GM18907 (cell line): ENCODE results near the gene KRT77.
"Not testable (repeated sequence)": the region's sequence is repeated elsewhere in the genome, so short reads cannot be mapped to it uniquely, and the experiment has no call there.

Experiments used
- ATAC-seq: cut with Tn5 transposase; IDR thresholded peaks from one replicate; pipeline ENCODE4 v1.9.1; 2021; ENCODE audit warnings: mild to moderate bottlenecking, moderate library complexity; ENCODE audit not compliant: unreplicated experiment

KRT77 gene

DNA sequence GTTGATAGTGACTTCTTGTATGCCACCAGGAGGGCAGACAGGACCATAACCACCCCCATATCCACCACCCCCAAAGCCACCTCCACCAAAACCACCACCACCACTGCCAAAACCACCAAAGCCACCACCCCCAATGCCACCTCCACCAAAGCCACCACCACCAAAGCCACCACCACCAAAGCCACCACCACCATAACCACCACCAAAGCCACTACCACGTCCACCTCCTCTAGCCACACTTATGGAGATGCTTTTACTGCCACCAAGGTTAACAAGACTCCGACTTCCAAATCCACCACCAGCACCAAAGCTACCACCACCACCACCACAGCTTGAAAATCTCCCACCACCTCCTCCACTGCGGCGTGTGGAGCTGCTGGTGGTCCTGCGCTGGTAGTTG, 23.4 kb downstream of the KRT77 start:
- no peak for ATAC-seq

DNA sequence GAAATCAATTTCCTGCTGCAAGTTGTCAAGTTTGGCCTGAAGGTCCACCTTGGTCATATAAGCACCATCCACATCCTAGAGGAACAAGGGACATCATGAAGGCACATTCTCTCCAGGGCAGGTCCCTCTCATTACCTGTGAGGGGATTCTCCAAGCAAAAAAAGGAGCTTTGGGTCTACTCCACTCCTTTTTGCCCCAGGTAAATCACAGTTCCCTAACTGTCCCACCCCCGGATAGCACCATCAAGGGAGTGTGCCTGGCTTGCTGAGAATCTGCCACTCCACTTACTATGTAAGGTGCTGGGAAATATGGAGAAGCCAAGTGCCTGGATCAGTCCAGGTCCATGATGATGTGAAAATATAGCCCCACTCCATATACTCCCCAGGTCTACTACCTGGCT, 25.7 kb downstream of the KRT77 start:
- ATAC-seq, result no peak

DNA sequence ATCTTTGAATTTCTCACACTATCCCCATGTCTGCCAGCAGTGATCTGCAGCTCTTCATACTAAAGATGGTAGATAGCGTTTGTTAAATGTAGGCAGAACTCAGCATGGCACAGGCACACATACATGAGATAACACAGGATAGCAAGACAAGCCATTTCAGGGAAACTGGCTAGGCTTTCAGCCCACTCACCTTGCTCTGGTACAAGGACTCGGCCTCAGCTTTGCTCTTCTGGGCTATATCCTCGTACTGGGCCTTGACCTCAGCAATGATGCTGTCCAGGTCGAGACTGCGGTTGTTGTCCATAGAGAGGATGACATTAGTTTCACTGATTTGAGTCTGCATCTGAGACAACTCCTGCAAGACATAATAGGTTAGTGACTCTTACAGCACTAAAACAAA, 26.2 kb downstream of the KRT77 start:
- ATAC-seq, result no peak

DNA sequence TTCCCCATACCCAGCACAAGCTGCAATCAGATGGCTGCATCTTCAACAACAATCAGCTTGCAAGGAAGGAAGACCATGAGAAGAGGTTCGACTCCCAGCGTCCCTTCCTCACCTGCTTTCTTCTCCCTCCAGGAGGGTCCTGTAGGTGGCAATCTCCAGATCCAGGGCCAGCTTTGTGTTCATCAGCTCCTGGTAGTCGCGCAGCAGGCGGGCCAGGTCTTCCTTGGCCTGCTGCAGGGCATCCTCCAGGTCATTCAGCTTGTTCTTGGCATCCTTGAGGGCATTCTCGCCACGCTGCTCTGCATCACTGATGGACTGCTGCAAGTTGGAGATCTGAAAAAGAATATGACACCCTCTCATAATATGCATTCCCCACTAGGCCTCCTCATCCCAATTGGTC, 27.2 kb downstream of the KRT77 start:
- no peak for ATAC-seq

DNA sequence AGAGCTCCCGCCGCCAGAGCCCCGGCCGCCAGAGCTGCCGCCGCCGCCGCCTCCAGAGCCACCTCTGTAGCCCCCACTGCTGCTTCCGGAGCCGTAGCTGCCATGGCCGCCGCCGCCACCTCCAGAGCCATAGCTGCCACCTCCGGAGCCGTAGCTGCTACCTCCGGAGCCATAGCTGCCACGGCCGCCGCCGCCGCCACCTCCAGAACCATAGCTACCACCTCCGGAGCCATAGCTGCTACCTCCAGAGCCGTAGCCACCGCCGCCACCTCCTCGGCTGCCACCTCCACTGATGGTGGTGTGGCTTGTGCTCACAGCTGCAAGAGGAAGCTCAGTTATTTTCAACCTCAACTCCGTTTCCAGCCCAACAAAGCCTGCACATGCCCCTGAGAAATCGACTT, 28.0 kb downstream of the KRT77 start:
- ATAC-seq, result no peak

DNA sequence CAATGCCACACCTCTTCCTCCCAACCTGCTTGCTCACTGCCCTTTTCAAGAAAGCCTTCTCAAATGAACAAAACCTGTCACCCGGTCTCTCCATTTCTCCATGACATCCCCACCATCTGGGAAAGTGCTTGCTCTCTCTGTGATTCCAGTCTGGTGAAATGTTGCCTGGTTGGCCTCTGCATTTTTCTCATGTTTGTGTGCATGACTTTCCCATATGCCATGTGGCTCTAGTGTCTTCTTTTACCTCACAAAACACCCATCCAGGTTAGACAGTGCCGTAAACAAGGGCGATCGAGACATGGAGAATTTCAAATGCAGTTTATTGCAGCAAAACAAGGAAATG, 28.9 kb downstream of the KRT77 start:
- ATAC-seq, result no peak

DNA sequence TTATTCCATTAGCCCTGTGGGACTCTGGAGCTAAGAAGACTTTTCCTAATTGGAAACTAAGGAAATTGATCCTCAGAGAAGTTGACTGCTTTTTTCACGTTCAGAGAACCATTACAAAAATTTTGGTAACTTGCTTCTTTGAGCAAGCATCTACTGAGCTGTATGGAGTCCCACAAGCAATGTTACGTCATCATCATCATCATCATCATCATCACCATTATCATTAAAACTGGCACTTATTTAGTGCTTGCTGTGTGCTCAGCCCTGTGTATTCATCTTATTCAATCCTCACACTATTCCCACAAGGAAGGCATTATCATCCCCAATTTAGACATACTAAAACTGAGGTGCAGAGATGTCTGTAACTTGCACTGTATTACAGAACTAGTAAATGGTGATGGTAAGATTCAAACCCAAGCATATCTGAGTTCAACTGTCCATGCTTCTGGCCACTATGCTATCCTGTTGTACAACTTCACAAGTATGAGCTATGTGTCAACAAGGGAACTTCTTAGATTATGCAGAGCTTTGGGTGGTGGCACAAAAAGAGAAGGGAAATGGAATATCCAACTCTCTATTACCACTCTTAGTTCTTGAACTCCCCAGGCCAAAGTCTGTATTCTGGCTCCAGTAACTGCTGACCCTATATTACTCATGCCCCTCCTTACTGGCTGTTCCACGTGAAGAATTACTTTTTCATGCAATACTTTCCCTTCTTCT, 29.5 kb downstream of the KRT77 start:
- no peak for ATAC-seq

DNA sequence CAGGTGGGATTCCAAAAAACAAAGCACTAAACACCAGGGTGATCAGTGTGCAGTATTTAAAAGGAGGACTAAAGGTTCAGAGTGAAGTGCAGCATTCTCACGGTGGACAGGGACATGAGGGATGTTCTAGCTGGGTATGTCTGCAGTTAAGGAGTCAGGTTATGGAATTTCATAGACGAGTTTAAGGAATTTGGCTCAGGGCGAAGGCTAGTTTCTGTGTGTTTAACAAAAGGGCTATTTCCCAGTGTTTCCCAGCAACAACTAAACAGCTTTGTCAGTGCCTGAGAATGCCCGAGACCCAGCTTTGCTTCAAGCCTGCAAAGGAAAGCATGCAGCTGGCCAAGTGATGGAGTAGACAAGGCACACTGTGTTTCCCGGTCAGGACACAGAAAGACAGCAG, 30.1 kb downstream of the KRT77 start:
- no peak for ATAC-seq

DNA sequence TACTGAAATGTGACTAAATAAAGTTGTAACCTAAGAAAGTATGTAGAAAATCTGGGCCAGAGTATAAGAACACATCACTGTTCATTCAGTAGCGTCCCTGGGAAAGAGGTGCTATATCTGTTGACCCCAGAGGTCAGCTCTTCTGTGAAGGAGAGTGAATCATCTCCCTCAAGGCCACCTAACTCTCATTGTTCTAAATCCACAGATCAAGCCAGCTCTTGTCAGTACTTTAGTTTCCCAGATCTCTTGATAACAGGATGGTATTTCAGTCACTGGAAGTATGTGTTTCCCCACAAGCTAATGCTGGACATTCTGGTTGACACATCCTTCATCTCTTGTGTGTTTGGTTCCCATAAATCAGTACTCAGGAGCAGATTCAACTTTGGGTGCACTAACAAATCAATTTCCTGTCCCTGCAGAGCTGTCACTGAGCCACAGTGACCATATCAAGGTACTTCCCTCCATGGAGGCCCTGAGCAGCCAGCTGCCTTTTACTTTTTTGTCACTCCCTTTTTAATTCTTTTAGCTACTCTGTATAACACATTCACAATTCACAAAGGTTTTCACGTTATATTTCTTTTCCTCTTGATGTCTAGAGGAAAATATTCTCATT, 30.9 kb downstream of the KRT77 start:
- no peak for ATAC-seq

DNA sequence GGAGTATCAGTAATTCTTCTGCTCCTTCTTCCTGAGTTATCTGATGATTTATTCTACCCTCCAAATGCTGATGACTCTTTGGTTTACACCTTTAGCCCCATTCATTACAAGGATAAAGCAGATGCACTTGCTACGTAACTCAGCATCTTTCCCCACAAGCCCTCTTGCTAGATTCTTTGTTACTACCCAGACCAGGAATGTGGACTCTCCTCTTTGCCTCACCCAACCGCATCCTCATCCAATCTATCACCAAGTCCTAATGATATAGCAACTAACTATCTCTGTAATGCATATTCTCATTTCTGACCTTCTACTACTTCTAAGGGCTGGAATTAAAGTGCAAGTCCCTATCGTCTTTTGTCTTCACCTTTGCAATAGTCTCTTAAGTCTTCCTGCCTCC, 32.4 kb downstream of the KRT77 start:
- ATAC-seq, result no peak

DNA sequence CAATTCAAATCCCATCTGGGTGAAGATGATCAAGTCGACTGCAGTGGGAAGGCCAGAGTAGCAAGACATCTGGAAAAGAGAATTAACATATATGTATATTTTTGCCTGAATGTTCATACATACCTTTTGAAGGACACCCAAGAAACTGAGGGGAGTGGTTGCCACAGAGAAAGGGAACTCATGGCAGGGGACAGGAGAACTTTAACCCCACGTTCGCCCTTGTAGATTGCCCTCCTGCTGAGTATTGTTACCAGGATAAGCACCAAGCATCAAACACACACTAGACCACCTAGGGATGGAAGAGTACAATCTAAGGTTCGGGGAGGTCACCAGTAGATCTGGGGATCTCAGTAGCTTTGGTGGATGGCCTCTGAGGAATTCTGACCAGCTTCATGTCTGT, 32.8 kb downstream of the KRT77 start:
- no peak for ATAC-seq

DNA sequence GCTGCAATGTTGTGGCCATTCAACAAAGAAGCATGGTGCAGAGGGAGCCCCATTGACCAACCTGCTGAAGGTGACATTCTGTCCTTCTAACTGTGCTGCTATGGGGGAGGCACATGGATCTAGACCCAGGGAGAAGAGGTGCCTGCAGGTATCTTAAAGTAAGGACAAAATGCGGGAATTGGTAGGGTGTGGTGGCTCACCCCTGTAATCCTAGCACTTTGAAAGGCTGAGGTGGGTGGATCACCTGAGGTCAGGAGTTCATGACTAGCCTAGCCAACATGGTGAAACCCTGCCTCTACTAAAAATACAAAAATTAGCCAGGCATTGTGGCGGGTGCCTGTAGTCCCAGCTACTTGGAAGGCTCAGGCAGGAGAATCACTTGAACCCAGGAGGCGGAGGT, 33.4 kb downstream of the KRT77 start:
- not testable (repeated sequence) for ATAC-seq

DNA sequence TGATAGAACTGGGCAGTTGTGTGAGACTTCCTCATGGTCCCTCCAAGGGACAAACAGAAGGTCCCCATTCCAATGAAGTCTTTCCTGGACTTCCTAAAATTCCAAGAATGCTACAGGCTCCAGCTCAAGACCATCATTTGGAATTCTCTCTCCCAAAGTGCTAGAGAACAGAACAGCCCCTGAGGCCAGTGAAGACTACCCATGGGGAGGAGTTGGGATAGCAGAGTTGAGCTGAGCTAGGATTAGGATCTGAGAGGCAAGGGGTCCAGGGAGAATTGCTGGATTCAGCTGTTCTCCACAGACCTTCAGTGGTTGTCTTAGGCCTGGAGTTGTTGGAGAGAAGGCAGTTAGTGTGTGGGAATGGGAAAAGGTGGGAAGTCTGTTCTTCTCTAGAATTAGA, 33.9 kb downstream of the KRT77 start:
- ATAC-seq, result no peak

DNA sequence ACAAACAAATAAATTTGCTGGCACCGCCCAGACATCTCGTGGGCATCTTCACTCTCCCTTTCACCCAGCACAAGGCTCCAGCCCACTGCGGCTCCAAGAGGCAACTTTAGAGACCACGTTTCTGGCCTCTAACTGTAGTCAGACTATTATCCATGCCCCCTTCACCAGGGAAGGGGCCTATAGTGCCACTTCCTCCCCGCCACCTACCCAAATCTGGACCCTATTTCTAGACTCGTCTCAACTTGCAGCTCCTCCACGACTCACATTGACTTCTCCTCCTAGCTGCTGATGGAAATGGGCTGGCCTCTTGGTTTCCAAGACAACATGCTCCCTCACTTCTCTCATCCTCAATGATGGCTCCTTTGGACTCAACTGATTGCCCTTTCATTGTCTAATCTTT, 35.4 kb downstream of the KRT77 start:
- ATAC-seq, result no peak

DNA sequence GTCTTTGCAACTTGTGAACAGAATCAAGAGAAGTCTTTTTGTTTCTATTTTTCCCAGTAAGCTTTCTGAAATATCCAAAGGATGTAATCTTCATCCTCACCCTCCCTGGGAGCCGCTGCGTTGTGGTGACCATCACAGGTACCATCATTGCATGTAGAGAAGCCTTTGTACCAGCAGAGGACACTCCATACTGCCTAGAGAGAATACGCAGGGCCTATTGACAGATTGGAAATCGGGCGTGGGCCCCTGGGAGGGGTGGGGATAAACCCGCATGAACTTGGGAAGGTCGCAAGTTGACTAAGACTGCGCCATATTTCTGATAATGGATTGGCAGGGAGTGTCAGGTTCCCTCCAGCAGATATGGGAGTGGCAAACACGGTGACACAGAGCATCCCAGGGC, 35.8 kb downstream of the KRT77 start:
- ATAC-seq, result no peak

DNA sequence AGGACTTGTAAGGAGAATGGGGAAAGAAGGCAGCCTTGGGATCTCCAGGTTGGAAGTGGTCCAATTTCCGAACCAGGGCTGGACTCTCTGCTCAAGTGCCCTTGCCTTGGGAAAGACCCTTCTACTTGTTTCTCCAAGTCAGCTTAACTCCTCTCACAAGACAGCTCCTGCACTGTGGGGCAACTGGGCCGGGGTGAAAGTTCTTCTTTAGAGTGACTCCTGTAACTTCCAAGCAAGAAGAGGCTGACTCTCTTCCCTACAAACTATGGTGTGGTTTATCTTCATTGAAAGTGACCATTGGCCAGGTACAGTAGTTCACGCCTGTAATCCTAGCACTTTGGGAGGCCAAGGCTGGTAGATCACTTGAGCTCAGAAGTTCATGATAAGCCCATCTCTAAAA, 36.9 kb downstream of the KRT77 start:
- ATAC-seq, result no peak

DNA sequence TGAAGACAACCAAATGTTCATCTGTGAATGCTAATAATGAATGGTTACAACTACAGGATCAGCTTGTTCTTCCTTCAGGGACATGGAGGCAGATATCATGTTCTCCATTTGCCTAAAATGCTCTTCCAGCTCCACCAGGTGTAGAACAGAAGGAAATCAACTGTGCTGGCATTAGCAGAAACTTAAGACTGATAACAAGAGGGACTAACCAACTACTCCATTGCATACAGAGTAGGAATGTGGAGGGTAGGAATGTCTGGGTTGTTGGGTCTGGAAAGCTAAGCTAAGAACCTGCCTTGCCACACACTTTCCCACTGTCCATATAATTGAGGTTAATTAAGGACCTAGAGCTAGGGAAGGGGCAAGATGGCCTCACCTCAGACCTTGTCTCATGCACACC, 39.9 kb downstream of the KRT77 start:
- no peak for ATAC-seq

DNA sequence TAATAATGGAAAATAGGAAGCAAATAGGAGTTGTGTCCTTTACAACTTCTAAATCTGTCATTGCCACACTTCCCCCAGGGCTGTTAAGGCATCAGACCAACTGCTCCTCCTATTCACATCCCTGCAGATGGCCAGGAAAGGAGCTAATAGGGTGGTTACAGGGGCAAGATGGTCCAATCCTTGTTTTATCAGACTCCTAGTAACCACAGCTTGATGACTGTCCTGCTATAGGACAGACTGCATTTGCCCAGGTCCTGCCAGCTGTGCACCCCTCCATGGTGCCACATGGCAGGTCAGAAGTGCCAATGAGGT, 40.5 kb downstream of the KRT77 start:
- ATAC-seq, result no peak

DNA sequence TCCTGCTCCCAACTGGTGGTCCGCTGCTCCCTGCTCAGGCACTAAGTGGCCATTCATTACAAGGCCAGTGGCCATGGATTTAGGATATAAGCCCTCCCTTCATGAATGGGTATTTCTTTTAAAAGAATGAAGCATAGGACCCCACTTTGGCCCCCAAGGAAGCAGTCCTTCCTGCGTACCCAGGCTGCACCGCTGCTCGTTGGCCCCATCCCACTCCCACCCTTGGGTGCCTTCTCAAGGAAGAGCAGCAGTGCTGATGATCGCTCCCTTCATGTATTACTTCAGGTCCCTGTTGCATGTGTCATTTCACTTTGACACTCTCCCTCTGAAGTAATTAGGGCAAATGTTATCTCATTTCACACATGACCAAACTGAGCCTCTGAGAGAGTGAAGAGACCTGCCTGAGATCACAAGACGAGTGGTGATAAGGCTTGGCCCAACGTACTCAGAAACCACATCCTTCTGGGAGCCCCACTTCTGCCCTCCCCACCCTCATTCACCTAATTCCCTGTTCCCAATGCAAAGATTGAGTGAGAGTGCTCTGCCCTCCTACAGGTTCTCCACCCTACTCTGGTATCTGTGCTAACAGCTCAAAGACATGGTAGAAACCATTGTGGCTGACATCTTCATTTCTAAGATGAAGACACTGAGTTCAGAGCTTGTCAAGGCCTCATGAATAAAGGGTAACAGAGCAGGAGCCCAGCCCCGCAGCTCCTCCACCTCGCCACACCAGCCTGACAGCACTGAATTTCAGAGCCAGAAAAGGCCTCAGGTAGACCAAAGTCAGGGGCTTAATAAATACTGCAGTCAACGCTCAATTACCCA, 41.0 kb downstream of the KRT77 start:
- ATAC-seq, result no peak

DNA sequence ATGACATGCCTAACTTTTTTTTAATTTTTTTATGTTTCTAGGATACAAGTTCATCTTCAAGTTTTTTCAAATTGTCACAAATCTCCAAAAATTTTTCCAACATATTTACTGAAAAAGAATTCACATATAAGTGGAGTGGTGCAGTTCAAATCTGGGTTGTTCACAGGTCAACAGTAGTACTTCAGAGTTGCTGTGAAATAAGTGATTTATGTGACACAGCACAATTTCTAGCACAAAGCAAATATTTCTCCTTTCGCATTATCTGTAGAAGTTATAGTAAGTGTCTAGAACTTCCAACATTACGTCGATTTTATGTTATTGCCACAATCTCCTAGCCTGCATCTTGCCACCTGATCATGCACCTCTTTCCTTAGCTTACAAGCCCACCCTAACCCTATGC, 41.7 kb downstream of the KRT77 start:
- no peak for ATAC-seq

DNA sequence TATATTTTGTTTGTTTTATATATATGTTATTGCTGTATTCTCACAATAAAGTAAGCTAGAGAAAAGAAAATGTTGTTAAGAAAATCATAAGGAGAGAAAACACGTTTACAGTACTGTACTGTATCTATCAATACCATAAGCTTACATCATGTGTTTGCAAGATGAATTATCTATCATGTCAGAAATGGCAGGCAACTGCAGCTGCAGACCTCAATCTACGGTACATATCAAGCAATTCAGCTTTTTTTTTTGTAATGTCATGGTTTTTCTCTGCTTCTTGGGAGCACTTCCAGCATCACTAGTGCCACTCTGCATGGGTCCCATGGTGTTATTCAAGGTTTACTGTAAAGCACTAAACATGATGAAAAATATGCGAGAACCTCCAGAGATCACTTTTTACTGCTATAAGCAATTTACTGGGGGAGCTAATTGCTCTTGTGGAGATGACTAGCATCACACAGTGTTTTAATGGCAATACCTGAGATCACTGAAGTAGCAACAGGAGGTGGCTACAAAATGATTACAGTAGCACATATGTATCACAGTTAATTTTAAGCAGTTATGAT, 42.3 kb downstream of the KRT77 start:
- ATAC-seq, result no peak

DNA sequence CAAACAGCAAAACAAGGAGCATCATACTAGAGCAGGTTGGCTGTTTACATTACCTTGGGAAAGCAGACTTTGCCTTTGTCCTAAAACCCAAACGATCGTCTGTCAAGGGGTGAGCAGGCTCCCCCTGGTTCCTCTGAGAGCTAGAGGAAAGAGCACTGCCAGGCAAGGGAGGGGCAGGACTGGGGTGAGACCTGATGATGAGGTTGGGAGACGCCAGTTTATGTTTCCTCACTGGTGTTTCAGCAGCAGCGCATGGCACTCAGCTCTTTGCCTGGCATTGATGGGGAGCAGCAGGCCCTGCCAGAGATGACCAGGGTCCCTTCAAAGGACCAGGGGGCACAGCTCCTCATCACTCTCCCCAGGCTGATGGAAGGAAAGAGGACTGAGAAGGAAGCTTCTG, 43.4 kb downstream of the KRT77 start:
- no peak for ATAC-seq
